AG08395 (cell line): ENCODE results near the gene CCDC182.

Source experiments
- DNase-seq: peaks from one replicate; pipeline ENCODE4 v3.0.0; 2012; ENCODE audit warnings: mixed read lengths, low spot score

The CCDC182 gene

GRCh38 chr17:57697891-57698711, 47.0 kb downstream of the CCDC182 start:
- no peak for DNase-seq

DNA sequence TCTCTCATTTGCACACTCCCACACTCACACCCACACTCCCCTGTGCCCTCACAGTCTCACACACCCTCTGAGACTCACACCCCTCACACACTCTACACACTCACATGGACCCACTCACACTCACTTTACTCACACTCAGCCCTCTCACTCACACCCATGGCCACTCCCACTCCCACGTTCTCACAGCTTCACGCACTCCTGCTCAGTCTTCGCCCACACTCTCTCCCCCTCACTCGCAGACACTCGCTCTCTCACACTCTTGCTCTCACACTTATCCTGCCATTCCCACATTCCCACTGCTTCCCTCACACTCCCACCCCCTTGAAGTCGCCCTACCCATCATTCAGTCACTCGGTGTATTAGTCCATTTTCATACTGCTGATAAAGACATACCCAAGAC, 47.9 kb downstream of the CCDC182 start:
- no peak for DNase-seq

GRCh38 chr17:57696050-57696449, 49.0 kb downstream of the CCDC182 start:
- DNase-seq = no peak
